Inflammatory macrophage treated with lipopolysaccharide for 4 hours (primary cell): ENCODE data around the gene PTGES2.
A peak's percentile ranks its signal among the peaks of the same experiment; 100 is the strongest.
"Not testable (repeated sequence)": the region's sequence is repeated elsewhere in the genome, so short reads cannot be mapped to it uniquely, and the experiment has no call there.

Experiments
- DNase-seq: peaks from one replicate; pipeline ENCODE4 v3.0.0-alpha.2; 2020

Gene PTGES2

DNA sequence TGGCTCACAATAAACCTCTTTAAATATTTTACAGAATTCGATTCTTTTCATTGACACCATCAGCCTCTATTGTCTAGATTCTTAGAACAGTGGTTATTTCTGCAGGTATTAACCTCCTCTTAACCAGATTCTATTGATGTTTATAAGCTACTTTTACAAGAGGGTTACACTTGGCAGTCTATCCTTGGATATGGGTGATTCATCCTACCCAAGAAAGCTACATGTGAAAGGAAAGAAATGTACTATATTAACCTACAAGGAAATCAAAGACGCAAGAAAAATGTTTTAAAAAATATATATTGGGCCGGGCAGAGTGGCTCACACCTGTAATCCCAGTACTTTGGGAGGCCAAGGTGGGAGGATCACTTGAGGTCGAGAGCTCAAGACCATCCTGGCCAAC, 42.8 kb downstream of the PTGES2 start:
- DNase-seq: no peak

DNA sequence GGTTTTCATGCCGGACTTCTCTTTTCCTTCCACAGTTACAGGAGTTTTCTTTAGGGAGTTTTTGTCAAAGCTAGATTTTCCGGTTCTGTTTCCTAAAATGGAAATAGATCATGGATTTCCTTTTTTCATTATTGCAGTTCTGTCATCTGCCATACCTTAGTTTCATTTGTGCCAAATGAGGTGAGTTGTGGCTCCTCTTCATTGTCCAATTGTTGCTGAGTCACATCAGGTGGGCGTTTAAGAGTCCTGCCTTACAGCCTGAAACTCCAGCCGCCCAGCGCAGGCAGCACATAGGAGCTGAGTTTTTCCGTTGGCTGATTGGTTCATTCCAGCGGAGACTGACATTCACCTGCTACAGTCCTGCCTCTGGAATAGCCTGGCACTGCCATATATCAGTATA, 45.4 kb downstream of the PTGES2 start:
- peak; percentile 51 for DNase-seq

DNA sequence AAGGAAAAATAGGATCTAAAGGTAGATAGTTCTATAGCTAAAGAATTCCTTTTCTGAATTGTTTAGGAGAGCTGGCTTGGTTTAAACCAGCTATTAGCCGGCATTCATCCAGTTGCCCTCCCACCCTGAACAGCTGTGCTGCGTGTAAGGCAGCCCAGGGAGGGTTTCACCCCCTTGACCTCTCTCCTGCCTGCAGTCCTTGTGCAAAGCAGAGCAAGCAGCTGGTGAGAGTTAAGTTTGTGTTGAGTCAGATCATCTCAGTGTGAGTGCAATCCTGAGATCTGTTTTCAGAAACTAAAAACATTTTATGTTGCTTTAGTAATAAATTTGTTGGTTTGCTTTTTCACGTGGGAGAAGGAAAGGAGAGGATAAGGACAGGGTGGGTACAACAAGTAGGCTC, 46.5 kb downstream of the PTGES2 start:
- DNase-seq: no peak

DNA sequence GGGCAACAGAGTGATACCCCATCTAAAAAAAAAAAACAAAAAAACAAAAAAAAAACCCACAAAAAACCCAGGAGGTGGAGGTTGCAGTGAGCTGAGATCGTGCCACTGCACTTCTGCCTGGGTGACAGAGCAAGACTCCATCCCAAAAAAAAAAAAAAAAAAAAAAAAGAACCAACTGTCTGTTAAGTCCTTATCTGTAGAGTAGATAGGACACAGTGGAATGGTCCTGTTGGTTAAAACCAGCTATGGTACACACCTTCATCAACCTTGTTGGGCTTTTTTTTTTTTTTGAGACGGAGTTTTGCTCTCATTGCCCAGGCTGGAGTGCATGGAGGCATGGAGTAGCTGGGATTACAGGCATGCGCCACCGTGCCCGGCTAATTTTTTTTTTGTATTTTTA, 47.3 kb downstream of the PTGES2 start:
- DNase-seq: no peak

DNA sequence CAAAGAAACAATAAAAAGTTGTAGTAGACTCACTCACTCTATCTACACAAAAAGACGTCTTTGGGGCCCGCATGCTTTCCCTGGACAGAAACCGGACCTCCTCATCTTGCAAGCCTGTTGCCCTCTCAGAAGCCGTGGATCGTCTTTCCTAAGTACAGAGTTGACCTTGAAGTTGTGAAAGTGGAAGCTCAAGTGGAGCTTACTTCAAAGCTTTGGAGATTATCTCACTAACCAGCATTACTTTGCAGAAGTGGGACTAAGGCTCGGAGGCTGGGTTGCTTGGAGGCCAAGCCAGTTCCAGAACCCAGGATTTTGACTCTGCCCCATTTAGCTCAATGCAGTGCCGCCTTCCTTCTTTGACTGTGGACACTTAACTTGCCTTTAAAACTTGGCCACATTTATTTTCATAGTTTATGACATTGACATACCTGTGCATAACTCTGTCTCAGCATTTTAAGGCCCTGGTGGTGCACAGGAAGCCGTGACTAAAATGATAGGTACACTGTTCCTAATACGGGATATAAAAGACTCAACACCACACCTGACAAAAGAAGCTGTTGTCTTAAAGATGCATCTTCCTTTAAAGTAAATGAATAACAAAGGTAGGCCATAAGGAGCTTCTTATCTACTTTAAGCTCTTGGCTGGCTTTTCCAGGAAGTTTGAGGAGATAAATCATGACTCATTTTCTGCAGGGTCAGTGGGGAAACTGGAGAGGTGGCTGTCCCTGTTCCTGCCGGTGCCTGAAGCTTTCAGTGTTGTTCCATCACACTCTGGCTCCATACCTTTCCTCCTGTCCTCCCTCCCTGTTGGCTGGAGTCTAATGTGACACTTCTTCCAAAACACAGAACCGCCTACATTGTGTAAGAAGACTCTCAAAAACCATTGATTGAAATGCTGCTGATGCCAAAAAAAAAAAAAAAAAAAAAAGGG, 48.8 kb downstream of the PTGES2 start:
- DNase-seq: peak; percentile 87

DNA sequence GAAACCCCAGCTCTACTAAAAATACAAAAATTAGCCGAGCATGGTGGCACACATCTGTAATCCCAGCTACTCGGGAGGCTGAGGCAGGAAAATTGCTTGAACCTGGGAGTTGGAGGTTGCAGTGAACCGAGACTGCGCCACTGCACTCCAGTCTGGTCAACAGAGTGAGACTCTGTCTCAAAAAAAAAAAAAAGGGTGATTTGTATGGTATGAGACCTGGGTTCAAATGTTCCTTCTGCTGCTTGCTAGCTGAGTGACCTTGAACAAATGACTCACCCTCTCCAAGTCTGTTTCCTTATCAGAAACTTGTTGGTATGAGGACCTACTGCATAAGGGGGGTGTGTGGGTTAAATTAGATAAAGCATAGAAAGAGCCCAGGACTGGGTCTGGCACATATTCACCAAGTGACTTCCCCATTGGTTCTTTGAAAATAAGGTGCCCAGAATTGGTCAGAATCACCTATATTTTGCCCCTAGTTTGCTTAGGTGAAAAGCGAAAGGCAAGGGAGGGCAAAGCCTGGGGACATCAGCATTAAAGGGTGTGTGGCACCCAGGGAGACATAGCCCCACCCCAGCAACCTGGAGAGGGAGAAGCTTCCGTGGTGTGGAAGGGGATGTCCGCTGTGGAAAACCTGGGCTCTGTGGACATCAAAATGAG, 49.6 kb downstream of the PTGES2 start:
- no peak for DNase-seq

DNA sequence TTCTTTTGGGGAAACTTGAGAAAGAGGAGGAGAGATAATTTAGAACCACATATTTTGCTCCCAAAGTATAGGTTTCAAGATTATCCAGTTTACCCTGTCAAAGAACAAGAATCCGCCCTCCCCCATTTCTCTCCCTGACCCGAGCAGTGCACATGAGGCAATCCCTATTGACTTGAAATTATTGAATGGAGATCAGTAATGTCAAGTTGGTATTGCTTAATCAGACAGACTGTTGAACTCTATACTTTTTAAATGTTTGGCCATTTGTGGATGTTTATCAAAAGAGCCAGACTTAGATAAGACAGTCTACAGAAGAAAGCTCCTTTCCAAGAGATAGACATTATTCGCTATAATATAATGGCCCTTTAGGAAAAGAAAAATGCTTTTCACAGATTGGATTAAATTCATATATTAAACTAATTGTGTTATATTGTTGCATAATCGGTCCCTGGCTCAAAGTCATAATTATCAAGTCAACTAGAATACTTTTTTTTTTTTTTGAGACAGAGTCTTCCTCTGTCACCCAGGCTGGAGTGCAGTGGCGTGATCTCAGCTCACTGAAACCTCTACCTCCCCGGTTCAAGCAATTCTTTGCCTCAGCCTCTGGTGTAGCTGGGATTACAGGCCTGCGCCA, 54.2 kb downstream of the PTGES2 start:
- no peak for DNase-seq

DNA sequence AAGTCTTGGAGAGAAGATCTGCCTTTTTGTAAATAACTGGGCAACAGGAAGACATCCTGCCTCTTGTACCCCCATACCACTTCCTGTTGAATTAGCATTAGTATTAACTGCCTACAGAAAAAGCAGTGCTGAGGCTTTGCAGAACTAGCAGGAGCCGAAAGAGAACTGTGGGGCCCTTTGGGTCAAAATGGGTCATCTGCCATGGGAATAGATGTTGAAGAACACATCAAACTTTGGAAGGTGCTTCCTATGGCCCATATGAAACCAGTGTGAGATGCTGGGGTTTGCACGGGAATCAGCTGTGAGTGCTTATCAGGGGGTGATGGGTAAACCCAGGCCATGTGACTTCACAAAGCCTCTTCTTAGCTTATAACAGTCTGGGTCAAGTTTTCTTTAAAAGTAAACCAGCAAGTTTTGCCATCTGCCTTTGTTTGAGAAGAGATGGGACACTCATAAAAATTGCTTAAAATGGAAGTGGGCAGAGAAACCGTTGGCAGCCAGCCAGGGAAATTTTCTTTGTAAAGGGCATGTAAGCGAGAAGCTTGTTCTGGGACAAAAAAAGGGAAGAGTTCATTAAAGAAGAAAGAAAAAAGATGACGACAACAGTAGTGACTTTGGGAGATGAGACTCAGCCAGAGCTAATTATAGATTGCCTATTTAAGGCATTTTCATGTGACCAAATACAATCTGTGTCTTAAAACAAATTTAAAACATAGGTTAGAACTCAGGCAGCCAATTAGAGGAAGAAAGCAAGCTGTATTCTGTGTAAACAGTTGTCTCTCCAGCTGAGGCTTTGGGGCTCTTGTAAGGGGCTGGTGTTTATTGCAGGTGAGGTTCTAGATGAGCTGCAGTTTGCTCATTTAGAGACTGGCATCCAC, 55.1 kb downstream of the PTGES2 start:
- DNase-seq: peak; percentile 98

DNA sequence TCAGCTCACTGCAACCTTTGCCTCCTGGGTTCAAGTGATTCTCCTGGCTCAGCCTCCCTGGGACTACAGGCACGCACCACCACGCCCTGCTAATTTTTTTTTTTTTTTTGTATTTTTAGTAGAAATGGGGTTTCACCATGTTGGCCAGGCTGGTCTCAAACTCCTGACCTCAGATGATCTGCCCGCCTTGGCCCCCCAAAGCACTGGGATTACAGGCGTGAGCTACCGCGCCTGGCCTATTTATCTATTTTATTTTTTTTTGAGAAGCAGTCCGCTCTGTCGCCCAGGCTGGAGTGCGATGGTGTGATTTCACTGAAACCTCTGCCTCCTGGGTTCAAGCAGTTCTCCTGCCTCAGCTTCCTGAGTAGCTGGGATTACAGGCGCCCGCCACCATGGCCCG, 56.1 kb downstream of the PTGES2 start:
- not testable (repeated sequence) for DNase-seq

DNA sequence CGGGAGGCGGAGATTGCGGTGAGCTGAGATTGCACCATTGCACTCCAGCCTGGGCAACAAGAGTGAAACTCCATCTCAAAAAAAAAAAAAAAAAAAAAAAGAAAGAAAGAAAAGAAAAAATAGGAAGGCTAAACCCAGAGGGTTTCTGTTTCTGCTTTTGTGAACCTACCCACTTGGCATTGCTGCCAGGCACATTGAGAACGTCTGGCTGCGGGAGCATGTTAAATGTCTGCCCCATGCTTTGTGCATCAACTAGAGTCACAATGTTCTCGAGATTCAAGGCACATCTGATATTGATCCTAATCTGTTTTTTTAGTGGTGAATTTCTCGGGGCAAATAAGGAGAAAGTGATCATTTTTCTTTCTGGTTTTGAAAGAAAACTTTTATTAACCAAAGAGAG, 56.7 kb downstream of the PTGES2 start:
- DNase-seq: peak; percentile 62
